ENCODE measurements around the gene AKT2. TPM values are rescaled to one million over a fixed set of nuclear protein-coding genes. Genes with fewer than 3 reads are reported as not detected.

Gene AKT2
- total and polyA plus RNA-seq, 3 donors from 2014 or later: 154 to 229 (median 195) TPM

DNA sequence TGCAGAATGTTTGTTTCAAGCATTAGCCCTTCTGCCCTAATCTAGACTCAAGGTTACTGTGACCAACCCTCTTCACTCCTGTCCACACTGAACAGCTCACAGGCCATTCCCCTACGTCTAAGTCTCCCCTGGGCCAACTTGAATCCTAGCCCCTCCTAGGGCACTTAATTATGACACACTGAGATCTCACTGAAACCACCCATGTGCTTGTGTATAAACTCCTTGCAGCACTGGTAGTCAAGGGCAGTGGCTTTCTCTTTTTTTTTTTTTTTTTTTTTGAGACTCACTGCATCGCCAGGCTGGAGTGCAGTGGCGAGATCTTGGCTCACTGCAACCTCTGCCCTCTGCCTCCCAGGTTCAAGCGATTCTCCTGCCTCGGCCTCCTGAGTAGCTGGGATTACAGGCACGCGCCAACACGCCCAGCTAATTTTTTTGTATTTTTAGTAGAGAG is 1.9 kb upstream of the AKT2 start:
- TF ChIP-seq, protein P1, sequence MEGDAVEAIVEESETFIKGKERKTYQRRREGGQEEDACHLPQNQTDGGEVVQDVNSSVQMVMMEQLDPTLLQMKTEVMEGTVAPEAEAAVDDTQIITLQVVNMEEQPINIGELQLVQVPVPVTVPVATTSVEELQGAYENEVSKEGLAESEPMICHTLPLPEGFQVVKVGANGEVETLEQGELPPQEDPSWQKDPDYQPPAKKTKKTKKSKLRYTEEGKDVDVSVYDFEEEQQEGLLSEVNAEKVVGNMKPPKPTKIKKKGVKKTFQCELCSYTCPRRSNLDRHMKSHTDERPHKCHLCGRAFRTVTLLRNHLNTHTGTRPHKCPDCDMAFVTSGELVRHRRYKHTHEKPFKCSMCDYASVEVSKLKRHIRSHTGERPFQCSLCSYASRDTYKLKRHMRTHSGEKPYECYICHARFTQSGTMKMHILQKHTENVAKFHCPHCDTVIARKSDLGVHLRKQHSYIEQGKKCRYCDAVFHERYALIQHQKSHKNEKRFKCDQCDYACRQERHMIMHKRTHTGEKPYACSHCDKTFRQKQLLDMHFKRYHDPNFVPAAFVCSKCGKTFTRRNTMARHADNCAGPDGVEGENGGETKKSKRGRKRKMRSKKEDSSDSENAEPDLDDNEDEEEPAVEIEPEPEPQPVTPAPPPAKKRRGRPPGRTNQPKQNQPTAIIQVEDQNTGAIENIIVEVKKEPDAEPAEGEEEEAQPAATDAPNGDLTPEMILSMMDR (IDR thresholded peaks at IDR 0.05): no peak
- no peak for TF ChIP-seq POLR2A (IDR thresholded peaks at IDR 0.05)
- intact Hi-C loops (cut with DNase I; ENCODE audit: low total_unique reads): no loop called here
- WGBS, 2 donors: 62 to 71% methylated on average over 8 of the region's 8 CpGs
- Histone ChIP-seq H3K27me3 (no peaks in the 10 kb centered on the region), H3K36me3 (ENCODE audit: low read depth, missing control alignments) (no peaks in the 10 kb centered on the region), H3K9me3 (no peaks in the 10 kb centered on the region), H3K4me3 (no peak overlapping the region), H3K27ac (peak overlapping the region; percentile 79 to 95), H3K4me1 (peaks cover 38% of the 10 kb centered on the region)
- DNase-seq: no peak

DNA sequence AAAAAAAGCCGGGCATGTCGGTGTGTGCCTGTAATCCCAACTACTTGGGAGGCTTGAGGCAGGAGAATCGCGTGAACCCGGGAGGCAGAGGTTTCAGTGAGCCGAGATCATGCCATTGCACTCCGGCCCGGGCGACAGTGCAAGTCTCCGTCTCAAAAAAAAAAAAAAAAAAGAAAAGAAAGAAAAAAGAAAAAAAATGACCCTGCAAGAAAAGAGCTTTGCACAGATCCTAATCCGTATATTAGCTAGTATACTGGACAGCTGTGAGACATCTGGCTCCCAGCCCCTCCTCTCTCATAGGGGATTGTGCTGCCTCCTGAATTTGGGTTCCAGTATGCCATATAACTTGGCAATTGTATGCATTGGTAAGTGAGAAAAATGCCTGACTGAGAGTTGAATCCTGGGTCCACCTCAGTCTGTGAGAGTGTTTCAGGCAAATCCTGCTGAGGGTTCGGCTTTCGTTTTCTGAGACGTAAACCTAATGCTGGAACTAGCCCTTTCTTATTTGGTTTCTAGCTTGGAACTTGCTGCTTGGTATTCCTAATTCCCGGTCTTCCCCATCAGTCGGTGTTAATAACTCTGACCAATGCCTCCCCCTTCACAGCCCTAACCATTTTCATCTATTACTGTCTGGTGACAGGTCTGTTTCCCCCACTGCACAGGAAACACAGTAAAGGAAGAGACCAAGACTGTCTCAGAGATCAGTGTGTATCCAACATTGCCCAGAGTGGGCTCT is 1.3 kb upstream of the AKT2 start:
- peaks cover 42% of the 10 kb centered on the region for H3K4me1 ChIP-seq
- WGBS, 2 donors: 16 to 24% methylated on average over 16 of the region's 16 CpGs
- H3K4me3 ChIP-seq: peak overlapping the region; percentile 93 to 95
- TF ChIP-seq, protein P1 (IDR thresholded peaks at IDR 0.05): no peak
- TF ChIP-seq POLR2A (IDR thresholded peaks at IDR 0.05): no peak
- no peaks in the 10 kb centered on the region for H3K9me3 ChIP-seq
- intact Hi-C loops (cut with DNase I; ENCODE audit: low total_unique reads): no loop called here
- H3K27ac ChIP-seq: peak overlapping the region; percentile 79 to 95
- no peak for DNase-seq
- H3K36me3 ChIP-seq (ENCODE audit: low read depth, missing control alignments): no peaks in the 10 kb centered on the region
- no peaks in the 10 kb centered on the region for H3K27me3 ChIP-seq

DNA sequence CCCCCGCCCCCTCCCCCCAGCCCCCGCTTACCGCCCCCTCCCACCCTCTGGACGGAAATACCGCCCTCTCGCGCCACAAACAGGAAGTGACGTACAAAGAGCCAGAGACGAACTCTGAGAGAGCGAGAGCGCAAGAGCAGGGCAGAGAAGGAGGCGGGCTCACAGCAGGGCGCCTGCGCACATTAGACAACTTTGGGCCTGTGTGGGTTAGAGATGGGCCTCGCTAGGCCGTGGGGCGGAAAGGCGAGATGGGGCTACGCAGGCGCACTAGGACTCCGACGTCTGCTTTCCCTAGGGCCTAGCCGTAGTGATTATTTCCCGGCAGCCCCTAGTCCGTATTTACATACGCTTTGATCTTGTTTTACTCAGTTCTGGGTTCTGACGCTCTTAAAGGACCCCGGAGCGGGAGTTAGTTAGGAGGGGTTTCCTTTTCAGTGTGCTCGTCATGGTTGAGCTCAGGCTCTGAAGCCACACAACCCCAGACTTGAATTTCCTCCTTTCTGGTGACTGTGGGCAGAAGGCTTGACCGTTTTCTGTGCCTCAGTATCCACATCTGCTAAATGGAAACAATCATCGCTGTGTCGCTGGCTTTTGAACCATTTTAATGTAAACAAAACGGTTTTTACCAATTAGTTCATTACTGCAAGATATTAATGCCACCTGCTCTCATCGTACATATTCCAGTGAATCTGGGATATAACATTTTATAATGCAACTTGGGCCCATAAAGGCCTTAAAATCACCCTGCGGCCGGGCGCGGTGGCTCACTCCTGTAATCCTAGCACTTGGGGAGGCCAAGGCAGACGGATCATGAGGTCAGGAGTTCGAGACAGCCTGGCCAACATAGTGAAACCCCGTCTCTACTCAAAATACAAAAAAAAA is 449 bp upstream of the AKT2 start:
- 7 to 12% methylated on average over 30 to 42 of the region's 42 CpGs for WGBS, 2 donors
- intact Hi-C loops (cut with DNase I; ENCODE audit: low total_unique reads): no loop called here

DNA sequence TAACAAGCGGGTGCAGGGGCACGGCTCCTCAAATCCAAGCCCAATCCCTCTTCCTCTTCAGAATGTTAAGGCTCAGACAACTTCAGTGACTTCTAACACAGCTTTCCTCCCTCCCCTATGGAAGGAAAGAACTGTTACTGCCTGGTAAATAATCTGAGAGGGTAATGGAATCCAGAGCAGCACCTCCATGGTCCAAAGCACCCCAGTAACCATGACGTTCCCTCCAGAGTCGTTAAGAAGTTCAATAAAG is 969 bp downstream of the AKT2 start:
- no peaks in the 10 kb centered on the region for H3K36me3 ChIP-seq (ENCODE audit: low read depth, missing control alignments)
- peaks cover 64% of the 10 kb centered on the region for H3K4me1 ChIP-seq
- DNase-seq: no peak
- H3K4me3 ChIP-seq: peak overlapping the region; percentile 93 to 95
- H3K27ac ChIP-seq: peak overlapping the region; percentile 95 to 98
- no peaks in the 10 kb centered on the region for H3K9me3 ChIP-seq
- 0 to 7% methylated on average over 4 of the region's 4 CpGs for WGBS, 2 donors
- TF ChIP-seq, protein P1 (IDR thresholded peaks at IDR 0.05): no peak
- no peak for TF ChIP-seq POLR2A (IDR thresholded peaks at IDR 0.05)
- intact Hi-C loops (cut with DNase I; ENCODE audit: low total_unique reads): no loop called here
- H3K27me3 ChIP-seq: no peaks in the 10 kb centered on the region

More for the DNA sequence above, 449 bp upstream of the AKT2 start:
- peak; percentile 99 for DNase-seq
- Histone ChIP-seq H3K4me1 (peaks cover 50% of the 10 kb centered on the region), H3K36me3 (ENCODE audit: low read depth, missing control alignments) (no peaks in the 10 kb centered on the region), H3K4me3 (peak overlapping the region; percentile 93 to 95), H3K27ac (peak overlapping the region; percentile 95 to 98), H3K9me3 (no peaks in the 10 kb centered on the region), H3K27me3 (no peaks in the 10 kb centered on the region)
- TF ChIP-seq, protein P1 (IDR thresholded peaks at IDR 0.05): no peak
- TF ChIP-seq POLR2A (IDR thresholded peaks at IDR 0.05): no peak
